ENCODE measurements around the gene STAT4.

The STAT4 gene

DNA sequence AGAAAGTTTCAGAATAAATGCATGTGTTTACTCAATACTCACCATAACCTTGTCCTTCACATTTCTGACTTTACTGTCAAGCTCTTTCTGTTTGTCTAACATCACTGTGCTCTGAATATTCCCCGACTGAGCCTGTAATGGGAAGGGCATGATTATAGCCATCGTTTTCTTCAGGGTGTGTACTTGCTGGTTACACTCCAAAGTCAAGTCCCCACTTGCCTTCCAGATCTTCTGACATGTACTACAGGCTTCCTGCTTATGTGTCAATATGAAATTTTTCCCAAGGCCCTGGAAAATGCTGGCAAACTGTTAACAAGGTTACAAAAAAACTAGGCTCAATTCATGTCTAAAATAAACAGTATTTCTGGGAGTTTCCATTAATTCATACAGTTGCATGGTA lies 149.8 kb downstream of the STAT4 start:
- no peak for TF ChIP-seq SETDB1 (IDR thresholded peaks at IDR 0.05; ENCODE audit: insufficient read length, low read length)
- TF ChIP-seq ZNF473 (tag by site-specific recombination; IDR thresholded peaks at IDR 0.05), result no peak
- TF ChIP-seq ZNF549 (tag by site-specific recombination; IDR thresholded peaks at IDR 0.05), result no peak
- TF ChIP-seq ZNF544 (tag by site-specific recombination; IDR thresholded peaks at IDR 0.05), result no peak
- TF ChIP-seq ZNF707 (tag by site-specific recombination; IDR thresholded peaks at IDR 0.05), result no peak
- TF ChIP-seq ZNF629 (tag by site-specific recombination; IDR thresholded peaks at IDR 0.05), result no peak
- TF ChIP-seq, protein P1, sequence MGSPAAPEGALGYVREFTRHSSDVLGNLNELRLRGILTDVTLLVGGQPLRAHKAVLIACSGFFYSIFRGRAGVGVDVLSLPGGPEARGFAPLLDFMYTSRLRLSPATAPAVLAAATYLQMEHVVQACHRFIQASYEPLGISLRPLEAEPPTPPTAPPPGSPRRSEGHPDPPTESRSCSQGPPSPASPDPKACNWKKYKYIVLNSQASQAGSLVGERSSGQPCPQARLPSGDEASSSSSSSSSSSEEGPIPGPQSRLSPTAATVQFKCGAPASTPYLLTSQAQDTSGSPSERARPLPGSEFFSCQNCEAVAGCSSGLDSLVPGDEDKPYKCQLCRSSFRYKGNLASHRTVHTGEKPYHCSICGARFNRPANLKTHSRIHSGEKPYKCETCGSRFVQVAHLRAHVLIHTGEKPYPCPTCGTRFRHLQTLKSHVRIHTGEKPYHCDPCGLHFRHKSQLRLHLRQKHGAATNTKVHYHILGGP (tag by site-specific recombination; IDR thresholded peaks at IDR 0.05), result no peak
- TF ChIP-seq ZFP37 (tag by site-specific recombination; IDR thresholded peaks at IDR 0.05), result no peak
- TF ChIP-seq, protein P2, sequence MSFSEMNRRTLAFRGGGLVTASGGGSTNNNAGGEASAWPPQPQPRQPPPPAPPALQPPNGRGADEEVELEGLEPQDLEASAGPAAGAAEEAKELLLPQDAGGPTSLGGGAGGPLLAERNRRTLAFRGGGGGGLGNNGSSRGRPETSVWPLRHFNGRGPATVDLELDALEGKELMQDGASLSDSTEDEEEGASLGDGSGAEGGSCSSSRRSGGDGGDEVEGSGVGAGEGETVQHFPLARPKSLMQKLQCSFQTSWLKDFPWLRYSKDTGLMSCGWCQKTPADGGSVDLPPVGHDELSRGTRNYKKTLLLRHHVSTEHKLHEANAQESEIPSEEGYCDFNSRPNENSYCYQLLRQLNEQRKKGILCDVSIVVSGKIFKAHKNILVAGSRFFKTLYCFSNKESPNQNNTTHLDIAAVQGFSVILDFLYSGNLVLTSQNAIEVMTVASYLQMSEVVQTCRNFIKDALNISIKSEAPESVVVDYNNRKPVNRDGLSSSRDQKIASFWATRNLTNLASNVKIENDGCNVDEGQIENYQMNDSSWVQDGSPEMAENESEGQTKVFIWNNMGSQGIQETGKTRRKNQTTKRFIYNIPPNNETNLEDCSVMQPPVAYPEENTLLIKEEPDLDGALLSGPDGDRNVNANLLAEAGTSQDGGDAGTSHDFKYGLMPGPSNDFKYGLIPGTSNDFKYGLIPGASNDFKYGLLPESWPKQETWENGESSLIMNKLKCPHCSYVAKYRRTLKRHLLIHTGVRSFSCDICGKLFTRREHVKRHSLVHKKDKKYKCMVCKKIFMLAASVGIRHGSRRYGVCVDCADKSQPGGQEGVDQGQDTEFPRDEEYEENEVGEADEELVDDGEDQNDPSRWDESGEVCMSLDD (tag by site-specific recombination; IDR thresholded peaks at IDR 0.05), result no peak
- TF ChIP-seq ZNF585B (tag by site-specific recombination; IDR thresholded peaks at IDR 0.05), result no peak
- no peak for TF ChIP-seq ZNF394 (tag by site-specific recombination; IDR thresholded peaks at IDR 0.05; ENCODE audit: borderline replicate concordance)
- TF ChIP-seq, protein P3, sequence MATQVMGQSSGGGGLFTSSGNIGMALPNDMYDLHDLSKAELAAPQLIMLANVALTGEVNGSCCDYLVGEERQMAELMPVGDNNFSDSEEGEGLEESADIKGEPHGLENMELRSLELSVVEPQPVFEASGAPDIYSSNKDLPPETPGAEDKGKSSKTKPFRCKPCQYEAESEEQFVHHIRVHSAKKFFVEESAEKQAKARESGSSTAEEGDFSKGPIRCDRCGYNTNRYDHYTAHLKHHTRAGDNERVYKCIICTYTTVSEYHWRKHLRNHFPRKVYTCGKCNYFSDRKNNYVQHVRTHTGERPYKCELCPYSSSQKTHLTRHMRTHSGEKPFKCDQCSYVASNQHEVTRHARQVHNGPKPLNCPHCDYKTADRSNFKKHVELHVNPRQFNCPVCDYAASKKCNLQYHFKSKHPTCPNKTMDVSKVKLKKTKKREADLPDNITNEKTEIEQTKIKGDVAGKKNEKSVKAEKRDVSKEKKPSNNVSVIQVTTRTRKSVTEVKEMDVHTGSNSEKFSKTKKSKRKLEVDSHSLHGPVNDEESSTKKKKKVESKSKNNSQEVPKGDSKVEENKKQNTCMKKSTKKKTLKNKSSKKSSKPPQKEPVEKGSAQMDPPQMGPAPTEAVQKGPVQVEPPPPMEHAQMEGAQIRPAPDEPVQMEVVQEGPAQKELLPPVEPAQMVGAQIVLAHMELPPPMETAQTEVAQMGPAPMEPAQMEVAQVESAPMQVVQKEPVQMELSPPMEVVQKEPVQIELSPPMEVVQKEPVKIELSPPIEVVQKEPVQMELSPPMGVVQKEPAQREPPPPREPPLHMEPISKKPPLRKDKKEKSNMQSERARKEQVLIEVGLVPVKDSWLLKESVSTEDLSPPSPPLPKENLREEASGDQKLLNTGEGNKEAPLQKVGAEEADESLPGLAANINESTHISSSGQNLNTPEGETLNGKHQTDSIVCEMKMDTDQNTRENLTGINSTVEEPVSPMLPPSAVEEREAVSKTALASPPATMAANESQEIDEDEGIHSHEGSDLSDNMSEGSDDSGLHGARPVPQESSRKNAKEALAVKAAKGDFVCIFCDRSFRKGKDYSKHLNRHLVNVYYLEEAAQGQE (tag by site-specific recombination; IDR thresholded peaks at IDR 0.05), result no peak
- TF ChIP-seq ZNF341 (tag by site-specific recombination; IDR thresholded peaks at IDR 0.05; ENCODE audit: low read depth), result no peak
- no peak for TF ChIP-seq ZNF670 (tag by site-specific recombination; IDR thresholded peaks at IDR 0.05; ENCODE audit: low read depth)
- TF ChIP-seq, protein P4, sequence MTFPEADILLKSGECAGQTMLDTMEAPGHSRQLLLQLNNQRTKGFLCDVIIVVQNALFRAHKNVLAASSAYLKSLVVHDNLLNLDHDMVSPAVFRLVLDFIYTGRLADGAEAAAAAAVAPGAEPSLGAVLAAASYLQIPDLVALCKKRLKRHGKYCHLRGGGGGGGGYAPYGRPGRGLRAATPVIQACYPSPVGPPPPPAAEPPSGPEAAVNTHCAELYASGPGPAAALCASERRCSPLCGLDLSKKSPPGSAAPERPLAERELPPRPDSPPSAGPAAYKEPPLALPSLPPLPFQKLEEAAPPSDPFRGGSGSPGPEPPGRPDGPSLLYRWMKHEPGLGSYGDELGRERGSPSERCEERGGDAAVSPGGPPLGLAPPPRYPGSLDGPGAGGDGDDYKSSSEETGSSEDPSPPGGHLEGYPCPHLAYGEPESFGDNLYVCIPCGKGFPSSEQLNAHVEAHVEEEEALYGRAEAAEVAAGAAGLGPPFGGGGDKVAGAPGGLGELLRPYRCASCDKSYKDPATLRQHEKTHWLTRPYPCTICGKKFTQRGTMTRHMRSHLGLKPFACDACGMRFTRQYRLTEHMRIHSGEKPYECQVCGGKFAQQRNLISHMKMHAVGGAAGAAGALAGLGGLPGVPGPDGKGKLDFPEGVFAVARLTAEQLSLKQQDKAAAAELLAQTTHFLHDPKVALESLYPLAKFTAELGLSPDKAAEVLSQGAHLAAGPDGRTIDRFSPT (tag by site-specific recombination; IDR thresholded peaks at IDR 0.05), result no peak
- TF ChIP-seq ZNF266 (tag by site-specific recombination; IDR thresholded peaks at IDR 0.05; ENCODE audit: low read depth), result no peak
- TF ChIP-seq ZNF658 (tag by site-specific recombination; IDR thresholded peaks at IDR 0.05), result no peak
- H3K4me3 ChIP-seq (ENCODE audit: low read depth, low read length), result no peak overlapping the region
- no peak overlapping the region for H3K27ac ChIP-seq (ENCODE audit: extremely low read depth, low read depth, low read length)
- peaks cover 10 to 98% of the 10 kb centered on the region in 2 experiments for H3K36me3 ChIP-seq (ENCODE audit: control insufficient read depth in 2 of 2, insufficient read depth in 1 of 2, low read length in 2 of 2)
- no peaks in the 10 kb centered on the region for H3K4me1 ChIP-seq (ENCODE audit: control insufficient read depth, insufficient read depth, low read length)
- ChIA-PET POLR2A (interaction anchor here (0.5 kb wide), 1 partner anchor 94 kb away, joined by 3 read pairs; no protein-coding TSS in a partner anchor), CTCF (interaction anchor here (0.6 to 1.5 kb wide), 3 partner anchors 20 to 222 kb away, joined by 3 to 5 read pairs (median 3); no protein-coding TSS in a partner anchor)
- no peaks in the 10 kb centered on the region for H3K9me3 ChIP-seq (ENCODE audit: control insufficient read depth, insufficient read depth, low read depth, low read length)

Data from HEK293 (cell line).